KG1 (cell line): ENCODE measurements around the gene KIF5A.
"Not testable (repeated sequence)": the region's sequence is repeated elsewhere in the genome, so short reads cannot be mapped to it uniquely, and the experiment has no call there.

Source experiments
- DNase-seq: peaks from one replicate; lab custom pipeline; 2025; lab: John Stamatoyannopoulos, UW

KIF5A gene

GRCh38 chr12:57584690-57585089 is 34.8 kb downstream of the KIF5A start:
- DNase-seq, result no peak

- DNase-seq, result no peak
Measured at GRCh38 chr12:57585156-57585555, 35.3 kb downstream of the KIF5A start.

- DNase-seq, result no peak
Measured at GRCh38 chr12:57586128-57586527, 36.3 kb downstream of the KIF5A start.

- DNase-seq, result no peak
Measured at GRCh38 chr12:57586832-57587429, 37.1 kb downstream of the KIF5A start.

- not testable (repeated sequence) for DNase-seq
Measured at GRCh38 chr12:57588951-57589610, 39.2 kb downstream of the KIF5A start.

GRCh38 chr12:57590479-57590863 is 40.6 kb downstream of the KIF5A start:
- no peak for DNase-seq

GRCh38 chr12:57590864-57591781 is 41.3 kb downstream of the KIF5A start, which contains the start of gene PIP4K2C:
TSS of gene PIP4K2C (plus strand) at chr12:57591192. CDS start at chr12:57591290, 98 bp downstream.
- no peak for DNase-seq

GRCh38 chr12:57591782-57592325 is 42.0 kb downstream of the KIF5A start:
- DNase-seq, result no peak

- DNase-seq, result no peak
Measured at GRCh38 chr12:57592551-57593165, 42.8 kb downstream of the KIF5A start.

- DNase-seq, result no peak
Measured at GRCh38 chr12:57593187-57593586, 43.3 kb downstream of the KIF5A start.

GRCh38 chr12:57600395-57600794 is 50.6 kb downstream of the KIF5A start:
- DNase-seq, result no peak

GRCh38 chr12:57602544-57602943 is 52.7 kb downstream of the KIF5A start:
- no peak for DNase-seq

GRCh38 chr12:57603324-57603723 is 53.5 kb downstream of the KIF5A start:
- no peak for DNase-seq

GRCh38 chr12:57603815-57604453 is 54.1 kb downstream of the KIF5A start:
- no peak for DNase-seq

- DNase-seq, result no peak
Measured at GRCh38 chr12:57604454-57604991, 54.7 kb downstream of the KIF5A start, which contains the start of gene DTX3. TSS of gene DTX3 (plus strand) at chr12:57604824. CDS start at chr12:57606518, 1,694 bp downstream.

GRCh38 chr12:57604992-57605810 is 55.4 kb downstream of the KIF5A start:
- DNase-seq, result no peak

GRCh38 chr12:57605811-57606311 is 56.0 kb downstream of the KIF5A start:
- no peak for DNase-seq

- no peak for DNase-seq
Measured at GRCh38 chr12:57606399-57606798, 56.6 kb downstream of the KIF5A start.

GRCh38 chr12:57606821-57607220 is 57.0 kb downstream of the KIF5A start:
- no peak for DNase-seq
